Measurements from ENCODE around the gene DPF3. TPM values are rescaled to one million over a fixed set of nuclear protein-coding genes. Genes with fewer than 3 reads are reported as not detected.

The DPF3 gene
- total and polyA plus RNA-seq, 2 experiments from 2014 or later = 6.8 to 7.9 TPM

DNA sequence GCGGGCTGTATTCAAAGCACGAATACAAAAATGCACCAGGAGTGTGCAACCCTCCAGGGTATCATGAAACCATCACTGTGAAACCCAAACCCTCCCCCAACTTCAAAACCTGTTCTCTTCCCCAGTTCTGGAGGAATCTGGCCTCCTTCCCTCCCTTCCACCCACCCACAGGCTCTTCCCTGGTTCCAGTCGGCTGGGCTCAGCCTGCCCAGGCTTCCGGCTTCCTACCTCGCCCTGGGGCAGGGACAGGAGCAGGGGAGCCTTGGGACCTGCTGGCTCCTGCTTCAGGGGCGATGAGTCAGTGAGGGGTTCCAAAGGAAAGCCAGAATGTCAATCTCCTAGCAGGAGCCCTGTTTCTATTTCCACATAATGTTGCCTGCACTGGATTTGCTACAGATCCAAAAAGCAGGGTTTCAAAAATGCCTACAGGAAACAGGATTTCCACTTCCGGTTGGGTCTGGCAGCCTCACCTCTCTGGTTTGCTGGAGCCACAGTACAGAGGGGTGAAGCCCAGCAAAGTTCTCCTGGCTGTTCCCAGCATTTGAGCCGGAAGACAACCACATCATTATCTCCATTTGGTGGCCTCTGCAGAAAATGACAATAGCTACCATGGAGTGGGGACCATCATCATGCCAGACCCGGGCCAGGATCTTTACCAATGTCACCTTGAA, 278.3 kb downstream of the DPF3 start:
- Histone ChIP-seq H3F3A (ENCODE audit: insufficient read depth) (peaks cover 10% of the 10 kb centered on the region; the same call in 1 of the 2 replicates), H3K36me3 (ENCODE audit: low read depth) (no peaks in the 10 kb centered on the region), H3K79me2 (ENCODE audit: insufficient read depth) (no peaks in the 10 kb centered on the region), H3K9ac (0 out of 2 replicates have a peak overlapping the region, but pooled peaks have one; percentile 0), H3K4me3 (no peak overlapping the region), H3K27ac (peak overlapping the region; percentile 38), H3K27me3 (replicated peaks; ENCODE audit: insufficient read depth) (no peaks in the 10 kb centered on the region), H3K9me2 (ENCODE audit: insufficient read depth) (no peaks in the 10 kb centered on the region), H3K9me3 (ENCODE audit: low read depth) (no peaks in the 10 kb centered on the region), H3K4me1 (ENCODE audit: insufficient read depth) (peaks cover 30% of the 10 kb centered on the region), H2AFZ (peak overlapping the region; percentile 78), H3K4me2 (ENCODE audit: unreplicated experiment) (no peak overlapping the region), H4K20me1 (ENCODE audit: insufficient read depth) (no peaks in the 10 kb centered on the region)
- TF ChIP-seq EZH2phosphoT487 (IDR thresholded peaks at IDR 0.05; ENCODE audit: insufficient read depth, low read depth) = no peak
- TF ChIP-seq EZH2 (IDR thresholded peaks at IDR 0.05; ENCODE audit: insufficient read depth, poor library complexity, severe bottlenecking) = no peak
- peak; percentile 60 for DNase-seq
- 37 to 41% methylated on average over 9 of the region's 9 CpGs for WGBS, 2 experiments (ENCODE audit: low coverage in 1 of 2, low lambda C conversion rate in 2 of 2, missing lambda C conversion rate in 2 of 2)
- in situ Hi-C loops (cut with MboI) = no loop called here

DNA sequence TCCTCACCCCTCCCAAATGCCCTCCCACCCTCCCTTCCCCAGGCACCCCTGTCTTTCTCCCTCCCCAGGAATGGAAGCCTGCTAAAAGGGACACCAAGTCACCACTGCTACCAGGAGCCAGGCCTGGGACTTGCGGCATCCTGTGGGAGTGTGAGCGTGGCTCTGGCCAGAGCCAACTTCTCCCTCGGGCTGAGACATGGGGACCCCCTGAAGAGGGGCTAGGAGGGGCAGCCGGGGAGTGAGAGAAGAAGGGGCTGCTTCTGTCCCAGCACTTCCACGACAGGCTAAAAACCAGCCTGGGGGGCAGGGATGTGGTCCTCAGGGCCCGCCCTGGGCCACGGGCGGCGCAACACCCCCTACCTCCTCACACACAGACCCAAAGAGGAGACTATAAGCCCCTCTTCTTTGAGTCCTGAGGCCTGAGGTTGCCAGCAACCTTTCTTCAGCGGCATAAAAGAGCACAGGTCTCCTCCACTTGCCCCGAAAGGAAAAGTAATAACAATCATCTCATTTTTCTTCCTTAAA, 278.9 kb downstream of the DPF3 start:
- H3K27ac ChIP-seq = peak overlapping the region; percentile 38
- H3K9ac ChIP-seq = no peak overlapping the region
- 49 to 52% methylated on average over 9 to 11 of the region's 11 CpGs for WGBS, 2 experiments (ENCODE audit: low coverage in 1 of 2, low lambda C conversion rate in 2 of 2, missing lambda C conversion rate in 2 of 2)
- no peak overlapping the region for H3K4me3 ChIP-seq
- H3K9me2 ChIP-seq (ENCODE audit: insufficient read depth) = no peaks in the 10 kb centered on the region
- no peak for TF ChIP-seq EZH2phosphoT487 (IDR thresholded peaks at IDR 0.05; ENCODE audit: insufficient read depth, low read depth)
- TF ChIP-seq EZH2 (IDR thresholded peaks at IDR 0.05; ENCODE audit: insufficient read depth, poor library complexity, severe bottlenecking) = no peak
- no peaks in the 10 kb centered on the region for H4K20me1 ChIP-seq (ENCODE audit: insufficient read depth)
- H3K27me3 ChIP-seq (replicated peaks; ENCODE audit: insufficient read depth) = no peaks in the 10 kb centered on the region
- H3K9me3 ChIP-seq (ENCODE audit: low read depth) = no peaks in the 10 kb centered on the region
- peak overlapping the region; percentile 78 for H2AFZ ChIP-seq
- peaks cover 10% of the 10 kb centered on the region; the same call in 1 of the 2 replicates for H3F3A ChIP-seq (ENCODE audit: insufficient read depth)
- no peaks in the 10 kb centered on the region for H3K79me2 ChIP-seq (ENCODE audit: insufficient read depth)
- H3K36me3 ChIP-seq (ENCODE audit: low read depth) = no peaks in the 10 kb centered on the region
- DNase-seq = no peak
- peaks cover 32% of the 10 kb centered on the region for H3K4me1 ChIP-seq (ENCODE audit: insufficient read depth)
- H3K4me2 ChIP-seq (ENCODE audit: unreplicated experiment) = no peak overlapping the region
- in situ Hi-C loops (cut with MboI) = no loop called here

DNA sequence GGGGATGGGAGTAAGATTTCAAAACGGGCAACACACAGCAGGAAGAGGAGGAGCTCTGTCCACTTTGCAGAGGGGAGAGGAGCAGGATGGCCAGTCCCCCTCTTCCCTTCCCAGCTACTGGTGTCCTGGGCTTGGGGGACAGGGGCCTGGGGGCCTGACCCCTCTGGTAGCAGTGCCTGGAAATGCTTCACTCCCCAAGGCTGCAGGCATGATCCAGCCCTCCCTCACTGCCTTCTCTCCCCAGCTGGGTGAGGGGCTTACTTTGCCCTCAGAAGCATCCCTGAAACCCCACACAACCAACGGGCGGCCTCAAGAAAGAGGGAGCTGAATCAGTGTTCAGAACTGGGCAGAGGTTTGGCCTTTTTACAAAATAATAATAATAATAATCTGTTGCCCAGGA, 279.5 kb downstream of the DPF3 start:
- Histone ChIP-seq H3F3A (ENCODE audit: insufficient read depth) (peaks cover 12% of the 10 kb centered on the region), H3K27me3 (replicated peaks; ENCODE audit: insufficient read depth) (no peaks in the 10 kb centered on the region), H3K27ac (no peak overlapping the region), H3K36me3 (ENCODE audit: low read depth) (no peaks in the 10 kb centered on the region), H3K9me3 (ENCODE audit: low read depth) (no peaks in the 10 kb centered on the region), H3K9ac (no peak overlapping the region), H3K79me2 (ENCODE audit: insufficient read depth) (no peaks in the 10 kb centered on the region), H3K9me2 (ENCODE audit: insufficient read depth) (no peaks in the 10 kb centered on the region), H3K4me2 (ENCODE audit: unreplicated experiment) (no peak overlapping the region), H2AFZ (no peak overlapping the region), H3K4me3 (no peak overlapping the region), H3K4me1 (ENCODE audit: insufficient read depth) (peaks cover 38% of the 10 kb centered on the region), H4K20me1 (ENCODE audit: insufficient read depth) (no peaks in the 10 kb centered on the region)
- TF ChIP-seq EZH2 (IDR thresholded peaks at IDR 0.05; ENCODE audit: insufficient read depth, poor library complexity, severe bottlenecking) = no peak
- no peak for TF ChIP-seq EZH2phosphoT487 (IDR thresholded peaks at IDR 0.05; ENCODE audit: insufficient read depth, low read depth)
- 56 to 67% methylated on average over 3 of the region's 3 CpGs for WGBS, 2 experiments (ENCODE audit: low coverage in 1 of 2, low lambda C conversion rate in 2 of 2, missing lambda C conversion rate in 2 of 2)
- in situ Hi-C loops (cut with MboI) = no loop called here
- DNase-seq = no peak

DNA sequence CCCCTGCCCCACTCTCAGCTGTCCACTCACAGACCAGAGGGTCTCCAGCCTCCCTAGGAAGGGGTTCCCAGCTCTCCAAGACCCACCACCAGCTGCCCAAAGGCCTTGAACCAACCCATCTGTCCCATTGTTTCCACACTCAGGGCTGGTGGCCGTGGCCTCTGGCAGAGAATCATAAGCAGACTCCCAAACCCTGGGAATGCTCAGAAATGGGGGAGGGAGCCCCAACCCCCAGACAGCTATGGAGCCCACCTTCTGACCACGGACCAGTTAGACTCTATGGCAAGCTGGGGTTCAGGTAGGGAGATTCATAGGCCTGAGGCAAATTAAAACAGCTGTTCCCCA, 280.0 kb downstream of the DPF3 start:
- Histone ChIP-seq H3K27ac (no peak overlapping the region), H3F3A (ENCODE audit: insufficient read depth) (peaks cover 17% of the 10 kb centered on the region), H3K9me3 (ENCODE audit: low read depth) (no peaks in the 10 kb centered on the region), H2AFZ (no peak overlapping the region), H3K36me3 (ENCODE audit: low read depth) (no peaks in the 10 kb centered on the region), H4K20me1 (ENCODE audit: insufficient read depth) (no peaks in the 10 kb centered on the region), H3K79me2 (ENCODE audit: insufficient read depth) (no peaks in the 10 kb centered on the region), H3K27me3 (replicated peaks; ENCODE audit: insufficient read depth) (no peaks in the 10 kb centered on the region), H3K9me2 (ENCODE audit: insufficient read depth) (no peaks in the 10 kb centered on the region), H3K4me2 (ENCODE audit: unreplicated experiment) (no peak overlapping the region), H3K4me1 (ENCODE audit: insufficient read depth) (peaks cover 38% of the 10 kb centered on the region), H3K9ac (no peak overlapping the region), H3K4me3 (no peak overlapping the region)
- WGBS, 2 experiments (ENCODE audit: low coverage in 1 of 2, low lambda C conversion rate in 2 of 2, missing lambda C conversion rate in 2 of 2) = 51 to 60% methylated on average over 2 of the region's 2 CpGs
- in situ Hi-C loops (cut with MboI) = no loop called here
- TF ChIP-seq EZH2phosphoT487 (IDR thresholded peaks at IDR 0.05; ENCODE audit: insufficient read depth, low read depth) (no peak), EZH2 (IDR thresholded peaks at IDR 0.05; ENCODE audit: insufficient read depth, poor library complexity, severe bottlenecking) (no peak)
- no peak for DNase-seq

Measured in GM23248 (cell line).